GM23248 (cell line): ENCODE data around the gene YES1.

Experiments used
- EZH2 ChIP-seq: fragments of 200-600 bp; sonication (generic); IDR thresholded peaks from 2 replicates; pipeline ENCODE4 v1.6.1; 2018; ENCODE audit warnings: antibody characterized with exemption, mild to moderate bottlenecking; ENCODE audit not compliant: insufficient read depth, poor library complexity, severe bottlenecking
- EZH2phosphoT487 ChIP-seq: fragments of 200-600 bp; sonication (generic); IDR thresholded peaks from 2 replicates; pipeline ENCODE4 v1.6.1; 2018; ENCODE audit warnings: antibody characterized with exemption, moderate library complexity, mild to moderate bottlenecking, low read depth; ENCODE audit not compliant: insufficient read depth

DNA sequence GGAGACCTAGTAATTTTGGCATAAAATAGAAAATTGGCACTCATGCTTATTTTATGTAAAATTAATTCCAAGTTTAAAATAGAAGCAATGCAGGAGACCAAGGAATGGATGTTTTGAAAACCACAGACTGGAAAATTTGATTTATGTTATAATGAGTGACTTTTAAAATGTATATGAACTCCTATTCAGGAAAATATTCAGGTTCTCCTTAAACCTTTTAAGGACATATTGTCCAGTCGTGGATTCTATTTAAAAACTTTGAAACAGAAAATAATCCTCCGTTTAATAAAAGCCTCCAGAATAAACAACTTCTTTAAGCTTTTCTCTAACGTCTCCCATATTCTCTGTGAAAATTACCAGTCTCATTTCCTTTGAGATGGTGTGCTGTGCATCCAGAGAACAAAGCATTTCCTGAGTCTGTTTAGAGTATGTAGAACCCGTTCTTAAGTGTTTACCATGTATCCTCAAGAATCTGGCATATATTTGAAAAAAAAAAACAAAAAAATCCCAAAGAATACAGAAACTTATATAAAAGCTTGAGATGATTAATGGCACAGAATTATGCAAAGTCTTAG is 8.6 kb upstream of the YES1 start:
- TF ChIP-seq EZH2 (no peak), EZH2phosphoT487 (no peak)
